Measurements from ENCODE around the gene LZTR1.

LZTR1 gene

GRCh38 chr22:20951151-20951931 is 30.8 kb upstream of the LZTR1 start:
- no peak for DNase-seq

- no peak for DNase-seq
These were observed 30.1 kb upstream of the LZTR1 start for GRCh38 chr22:20951932-20952380.

- DNase-seq = no peak
These were observed 29.4 kb upstream of the LZTR1 start for GRCh38 chr22:20952544-20953341.

- DNase-seq = no peak
These were observed 28.8 kb upstream of the LZTR1 start for GRCh38 chr22:20953342-20953608.

- DNase-seq = no peak
These were observed 28.2 kb upstream of the LZTR1 start for GRCh38 chr22:20953668-20954500.

GRCh38 chr22:20955548-20955947 is 26.5 kb upstream of the LZTR1 start:
- DNase-seq = no peak

GRCh38 chr22:20956258-20957101 is 25.6 kb upstream of the LZTR1 start:
- DNase-seq = no peak

GRCh38 chr22:20957102-20957682 is 24.9 kb upstream of the LZTR1 start:
- DNase-seq = no peak

GRCh38 chr22:20957683-20958431 is 24.2 kb upstream of the LZTR1 start:
- no peak for DNase-seq

- no peak for DNase-seq
These were observed 22.3 kb upstream of the LZTR1 start for GRCh38 chr22:20959578-20960461.

- no peak for DNase-seq
These were observed 21.5 kb upstream of the LZTR1 start for GRCh38 chr22:20960609-20961008.

- no peak for DNase-seq
These were observed 19.6 kb upstream of the LZTR1 start for GRCh38 chr22:20962491-20962945.

GRCh38 chr22:20963201-20964052 is 18.7 kb upstream of the LZTR1 start:
- DNase-seq = no peak

- no peak for DNase-seq
These were observed 17.9 kb upstream of the LZTR1 start for GRCh38 chr22:20964090-20964798.

GRCh38 chr22:20964799-20965103 is 17.3 kb upstream of the LZTR1 start:
- DNase-seq = no peak

GRCh38 chr22:20965104-20965887 is 16.8 kb upstream of the LZTR1 start:
- DNase-seq = no peak

GRCh38 chr22:20965888-20966855 is 15.9 kb upstream of the LZTR1 start:
- DNase-seq = no peak
